ENCODE results near the gene GAL3ST2.

The GAL3ST2 gene

GRCh38 chr2:241751152-241751551 lies 25.5 kb upstream of the GAL3ST2 start:
- Histone ChIP-seq H3K27ac (ENCODE audit: low read depth, low read length) (no peak overlapping the region), H3K36me3 (ENCODE audit: control insufficient read depth, low read length) (peaks cover 63% of the 10 kb centered on the region), H3K9me3 (ENCODE audit: control insufficient read depth, insufficient read depth, low read length) (no peaks in the 10 kb centered on the region), H3K27me3 (ENCODE audit: control insufficient read depth, low read length) (no peaks in the 10 kb centered on the region), H3K79me2 (ENCODE audit: control insufficient read depth, low read length) (no peaks in the 10 kb centered on the region), H3K9me2 (replicated peaks; ENCODE audit: control insufficient read depth, low read length) (no peaks in the 10 kb centered on the region), H3K4me3 (ENCODE audit: low read length) (no peak overlapping the region), H4K20me1 (ENCODE audit: control insufficient read depth, insufficient read depth, low read depth, low read length) (no peaks in the 10 kb centered on the region), H3K4me1 (ENCODE audit: control insufficient read depth, low read length) (no peaks in the 10 kb centered on the region), H3K4me2 (ENCODE audit: low read length) (no peak overlapping the region), H3F3A (ENCODE audit: control insufficient read depth, insufficient read depth) (no peaks in the 10 kb centered on the region)
- TF ChIP-seq EZH2phosphoT487 (IDR thresholded peaks at IDR 0.05; ENCODE audit: borderline replicate concordance, low read length): no peak
- TF ChIP-seq, protein P1, sequence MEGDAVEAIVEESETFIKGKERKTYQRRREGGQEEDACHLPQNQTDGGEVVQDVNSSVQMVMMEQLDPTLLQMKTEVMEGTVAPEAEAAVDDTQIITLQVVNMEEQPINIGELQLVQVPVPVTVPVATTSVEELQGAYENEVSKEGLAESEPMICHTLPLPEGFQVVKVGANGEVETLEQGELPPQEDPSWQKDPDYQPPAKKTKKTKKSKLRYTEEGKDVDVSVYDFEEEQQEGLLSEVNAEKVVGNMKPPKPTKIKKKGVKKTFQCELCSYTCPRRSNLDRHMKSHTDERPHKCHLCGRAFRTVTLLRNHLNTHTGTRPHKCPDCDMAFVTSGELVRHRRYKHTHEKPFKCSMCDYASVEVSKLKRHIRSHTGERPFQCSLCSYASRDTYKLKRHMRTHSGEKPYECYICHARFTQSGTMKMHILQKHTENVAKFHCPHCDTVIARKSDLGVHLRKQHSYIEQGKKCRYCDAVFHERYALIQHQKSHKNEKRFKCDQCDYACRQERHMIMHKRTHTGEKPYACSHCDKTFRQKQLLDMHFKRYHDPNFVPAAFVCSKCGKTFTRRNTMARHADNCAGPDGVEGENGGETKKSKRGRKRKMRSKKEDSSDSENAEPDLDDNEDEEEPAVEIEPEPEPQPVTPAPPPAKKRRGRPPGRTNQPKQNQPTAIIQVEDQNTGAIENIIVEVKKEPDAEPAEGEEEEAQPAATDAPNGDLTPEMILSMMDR (IDR thresholded peaks at IDR 0.05; ENCODE audit: low read depth, low read length, poor library complexity, severe bottlenecking): no peak

- Histone ChIP-seq H3K4me2 (ENCODE audit: low read length) (no peak overlapping the region), H4K20me1 (ENCODE audit: control insufficient read depth, insufficient read depth, low read depth, low read length) (no peaks in the 10 kb centered on the region), H3F3A (ENCODE audit: control insufficient read depth, insufficient read depth) (no peaks in the 10 kb centered on the region), H3K27ac (ENCODE audit: low read depth, low read length) (no peak overlapping the region), H3K4me3 (ENCODE audit: low read length) (no peak overlapping the region), H3K4me1 (ENCODE audit: control insufficient read depth, low read length) (no peaks in the 10 kb centered on the region), H3K36me3 (ENCODE audit: control insufficient read depth, low read length) (peaks cover 68% of the 10 kb centered on the region), H3K79me2 (ENCODE audit: control insufficient read depth, low read length) (no peaks in the 10 kb centered on the region), H3K27me3 (ENCODE audit: control insufficient read depth, low read length) (no peaks in the 10 kb centered on the region), H3K9me2 (replicated peaks; ENCODE audit: control insufficient read depth, low read length) (no peaks in the 10 kb centered on the region), H3K9me3 (ENCODE audit: control insufficient read depth, insufficient read depth, low read length) (no peaks in the 10 kb centered on the region)
- no peak for TF ChIP-seq EZH2phosphoT487 (IDR thresholded peaks at IDR 0.05; ENCODE audit: borderline replicate concordance, low read length)
- TF ChIP-seq, protein P1 (IDR thresholded peaks at IDR 0.05; ENCODE audit: low read depth, low read length, poor library complexity, severe bottlenecking): no peak
These were observed 24.8 kb upstream of the GAL3ST2 start for GRCh38 chr2:241751776-241752175.

- Histone ChIP-seq H3K4me3 (ENCODE audit: low read length) (no peak overlapping the region), H3K27ac (ENCODE audit: low read depth, low read length) (no peak overlapping the region), H3K36me3 (ENCODE audit: control insufficient read depth, low read length) (peaks cover 71% of the 10 kb centered on the region), H3K4me2 (ENCODE audit: low read length) (no peak overlapping the region), H3K79me2 (ENCODE audit: control insufficient read depth, low read length) (no peaks in the 10 kb centered on the region), H3K9me2 (replicated peaks; ENCODE audit: control insufficient read depth, low read length) (no peaks in the 10 kb centered on the region), H4K20me1 (ENCODE audit: control insufficient read depth, insufficient read depth, low read depth, low read length) (no peaks in the 10 kb centered on the region), H3K9me3 (ENCODE audit: control insufficient read depth, insufficient read depth, low read length) (no peaks in the 10 kb centered on the region), H3F3A (ENCODE audit: control insufficient read depth, insufficient read depth) (no peaks in the 10 kb centered on the region), H3K27me3 (ENCODE audit: control insufficient read depth, low read length) (no peaks in the 10 kb centered on the region), H3K4me1 (ENCODE audit: control insufficient read depth, low read length) (no peaks in the 10 kb centered on the region)
- TF ChIP-seq, protein P1 (IDR thresholded peaks at IDR 0.05; ENCODE audit: low read depth, low read length, poor library complexity, severe bottlenecking): no peak
- TF ChIP-seq EZH2phosphoT487 (IDR thresholded peaks at IDR 0.05; ENCODE audit: borderline replicate concordance, low read length): no peak
These were observed 24.4 kb upstream of the GAL3ST2 start for GRCh38 chr2:241752253-241752652.

Data from DOHH2 (cell line).